Measurements from ENCODE around the gene CARD9. TPM values are rescaled to one million over a fixed set of nuclear protein-coding genes. Genes with fewer than 3 reads are reported as not detected.

The CARD9 gene
- total RNA-seq, 1 donor = 8.5 TPM

Other genes with a start within 250 kb of the CARD9 start
- not detected for gene LHX3, start 168.5 kb downstream of the CARD9 start, total RNA-seq
- gene QSOX2, start 127.9 kb downstream of the CARD9 start, total RNA-seq = 8.1 TPM
- 0.10 TPM for gene CCDC187, start 69.6 kb downstream of the CARD9 start, total RNA-seq
- 2.6 TPM for gene GPSM1, start 46.1 kb downstream of the CARD9 start, total RNA-seq
- gene DNLZ, start 9.9 kb downstream of the CARD9 start, total RNA-seq = 9.0 TPM
- 3.5 TPM for gene SNAPC4, start 26.5 kb upstream of the CARD9 start, total RNA-seq
- 16.2 TPM for gene ENTR1, start 36.9 kb upstream of the CARD9 start, total RNA-seq
- gene PMPCA, start 37.0 kb upstream of the CARD9 start, total RNA-seq = 36.6 TPM
- gene INPP5E, start 66.2 kb upstream of the CARD9 start, total RNA-seq = 5.5 TPM
- gene SEC16A, start 109.4 kb upstream of the CARD9 start, total RNA-seq = 38.0 TPM
- gene NOTCH1, start 172.4 kb upstream of the CARD9 start, total RNA-seq = 28.1 TPM

Measured in mononuclear cell (primary cell).